CD14-positive monocyte (primary cell): Measurements from ENCODE around the gene C1orf50. TPM values are rescaled to one million over a fixed set of nuclear protein-coding genes. Genes with fewer than 3 reads are reported as not detected.

Source experiments
- DNase-seq, 3 donors: peaks; one replicate each; pipeline ENCODE4 v3.0.0-alpha.2; 2011 to 2022
- H2AFZ ChIP-seq: 2 replicates; pipeline ENCODE4 v1.6.0; 2012; ENCODE audit warnings: mild to moderate bottlenecking, low read depth, low read length, inconsistent platforms; ENCODE audit not compliant: insufficient read depth, poor library complexity, severe bottlenecking
- H3K27ac ChIP-seq, 2 donors: 1 replicate in 1 of 2; 2 replicates in 1 of 2; pipeline ENCODE4 v1.5.1; 2012 to 2013; ENCODE audit warnings: low read length in 2 of 2, control low read depth in 1 of 2, inconsistent platforms in 1 of 2, low read depth in 1 of 2, mild to moderate bottlenecking in 1 of 2
- H3K27me3 ChIP-seq, 2 donors: one replicate each; pipeline versions ENCODE4 v1.6.0 to v1.6.1; 2011 to 2013; ENCODE audit warnings: low read length in 2 of 2; ENCODE audit not compliant: control insufficient read depth in 2 of 2, insufficient read depth in 2 of 2
- H3K36me3 ChIP-seq, 2 donors: replicated peaks in 1 of 2; 1 replicate in 1 of 2; 2 replicates in 1 of 2; pipeline versions ENCODE4 v1.5.1 to v1.6.1; 2012 to 2013; ENCODE audit warnings: low read length in 2 of 2, control low read depth in 1 of 2, inconsistent platforms in 1 of 2, mild to moderate bottlenecking in 1 of 2; ENCODE audit not compliant: insufficient read depth in 2 of 2, control insufficient read depth in 1 of 2
- H3K4me1 ChIP-seq, 2 donors: 1 replicate in 1 of 2; 2 replicates in 1 of 2; pipeline versions ENCODE4 v1.5.1 to v1.6.1; 2012 to 2013; ENCODE audit warnings: low read length in 2 of 2, control low read depth in 1 of 2, inconsistent platforms in 1 of 2, mild to moderate bottlenecking in 1 of 2, moderate library complexity in 1 of 2; ENCODE audit not compliant: insufficient read depth in 2 of 2, control insufficient read depth in 1 of 2
- H3K4me2 ChIP-seq: replicated peaks from 2 replicates; pipeline ENCODE3; 2012; ENCODE audit warnings: low read length, moderate library complexity, mild to moderate bottlenecking; ENCODE audit not compliant: poor library complexity, severe bottlenecking; ENCODE audit errors: extremely low read depth
- H3K4me3 ChIP-seq, 3 experiments: fragments of 200-600 bp in 1 of 3; sonication (generic) in 1 of 3; replicated peaks in 1 of 3; 1 replicate in 2 of 3; 2 replicates in 1 of 3; pipeline ENCODE4 v1.5.1; 2011 to 2013; ENCODE audit warnings: low read length in 3 of 3, mild to moderate bottlenecking in 3 of 3, control low read depth in 2 of 3, low read depth in 2 of 3, inconsistent platforms in 1 of 3, moderate library complexity in 1 of 3
- H3K79me2 ChIP-seq: 2 replicates; pipeline ENCODE4 v1.6.0; 2012; ENCODE audit warnings: mild to moderate bottlenecking, control low read depth, inconsistent platforms, low read length, moderate library complexity; ENCODE audit not compliant: insufficient read depth
- H3K9ac ChIP-seq: 2 replicates; pipeline ENCODE4 v1.6.0; 2017; ENCODE audit warnings: low read length, mild to moderate bottlenecking; ENCODE audit not compliant: insufficient read depth, poor library complexity, severe bottlenecking
- H3K9me3 ChIP-seq, 2 donors: replicated peaks in 1 of 2; 1 replicate in 1 of 2; 2 replicates in 1 of 2; pipeline versions ENCODE4 v1.5.1 to v1.6.1; 2012 to 2013; ENCODE audit warnings: low read length in 2 of 2, control low read depth in 1 of 2; ENCODE audit not compliant: control insufficient read depth in 1 of 2, insufficient read depth in 1 of 2
- H4K20me1 ChIP-seq: 2 replicates; pipeline ENCODE4 v1.6.0; 2012; ENCODE audit warnings: mild to moderate bottlenecking, low read length, control low read depth, moderate library complexity; ENCODE audit not compliant: insufficient read depth
- H3K27ac Mint-ChIP-seq, 7 donors: one replicate each; pipeline ENCODE4 v1.8.0; 2020; ENCODE audit warnings: mild to moderate bottlenecking in 7 of 7, mixed read lengths in 7 of 7, moderate library complexity in 6 of 7, inconsistent platforms in 2 of 7
- H3K27me3 Mint-ChIP-seq, 3 donors: one replicate each; pipeline ENCODE4 v1.8.0; 2021 to 2022; ENCODE audit warnings: low read depth in 3 of 3, mild to moderate bottlenecking in 3 of 3, mixed read lengths in 3 of 3, moderate library complexity in 3 of 3, inconsistent platforms in 1 of 3
- H3K36me3 Mint-ChIP-seq, 2 donors: one replicate each; pipeline ENCODE4 v1.8.0; 2020; ENCODE audit warnings: mixed read lengths in 2 of 2, inconsistent platforms in 1 of 2, mild to moderate bottlenecking in 1 of 2
- H3K4me1 Mint-ChIP-seq: one replicate; pipeline ENCODE4 v1.8.0; 2020; ENCODE audit warnings: mild to moderate bottlenecking, mixed read lengths
- H3K4me3 Mint-ChIP-seq, 2 donors: one replicate each; pipeline ENCODE4 v1.8.0; 2020; ENCODE audit warnings: mild to moderate bottlenecking in 2 of 2, mixed read lengths in 2 of 2, moderate library complexity in 1 of 2
- H3K9me3 Mint-ChIP-seq, 7 donors: one replicate each; pipeline ENCODE4 v1.8.0; 2020 to 2022; ENCODE audit warnings: mixed read lengths in 7 of 7, mild to moderate bottlenecking in 6 of 7, moderate library complexity in 6 of 7, inconsistent platforms in 2 of 7
- WGBS: methylation state at CpG from one replicate; pipeline ENCODE4 v1.1.5; 2013; ENCODE audit warnings: missing lambda C conversion rate; ENCODE audit not compliant: insufficient coverage; 5-methylcytosine and 5-hydroxymethylcytosine counted together
- intact Hi-C, 2 donors: fragments of 100-400 bp; cut with micrococcal nuclease; formaldehyde crosslinking; loops; one replicate each; pipeline versions ENCODE4 v1.15.0 to v1.15.1; 2023
- polyA plus RNA-seq, 3 donors: library from polyadenylated mRNA; depleted of rRNA in 1 of 3; unstranded in 2 of 3; stranded (reverse) in 1 of 3; fragments of 300-500 nt in 2 of 3; fragments of >200 nt in 1 of 3; fragmentation: Illumina TruSeq in 2 of 3; gene quantifications; 1 replicate in 2 of 3; 2 replicates in 1 of 3; pipeline ENCODE4 v1.2.3, GENCODE V29; 2012 to 2021
- TF ChIP-seq, protein P1 (sequence below): fragments of 200-600 bp; IDR thresholded peaks from one replicate; pipeline ENCODE4 v1.8.0; 2022; ENCODE audit warnings: antibody characterized with exemption, mild to moderate bottlenecking

The C1orf50 gene
- polyA plus RNA-seq, 3 donors: 3.7 to 9.2 (median 4.3) TPM

DNA sequence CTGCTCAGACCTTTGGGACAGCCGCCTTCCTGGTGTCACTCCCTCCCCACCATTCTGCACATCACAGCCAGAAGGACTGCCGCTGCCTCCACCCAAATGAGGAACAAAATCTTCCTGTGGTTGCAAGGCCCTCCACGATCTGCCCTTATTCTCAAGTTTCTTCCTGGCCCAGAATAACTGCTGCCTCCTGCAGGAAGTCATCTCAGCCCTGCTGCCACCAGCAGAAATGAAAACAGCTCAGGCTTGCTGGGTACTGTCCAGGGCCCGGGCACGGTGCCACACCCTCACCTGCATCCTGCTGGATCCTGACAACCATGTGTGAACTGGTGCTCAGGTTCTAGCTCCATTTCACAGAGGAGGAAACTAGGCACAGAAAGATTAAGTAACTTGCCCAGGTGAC is 29.8 kb upstream of the C1orf50 start:
- intact Hi-C loops: no loop called here
- DNase-seq: peak; percentile 50 to 64 (median 54)
- H2AFZ ChIP-seq: peak overlapping the region; percentile 70

DNA sequence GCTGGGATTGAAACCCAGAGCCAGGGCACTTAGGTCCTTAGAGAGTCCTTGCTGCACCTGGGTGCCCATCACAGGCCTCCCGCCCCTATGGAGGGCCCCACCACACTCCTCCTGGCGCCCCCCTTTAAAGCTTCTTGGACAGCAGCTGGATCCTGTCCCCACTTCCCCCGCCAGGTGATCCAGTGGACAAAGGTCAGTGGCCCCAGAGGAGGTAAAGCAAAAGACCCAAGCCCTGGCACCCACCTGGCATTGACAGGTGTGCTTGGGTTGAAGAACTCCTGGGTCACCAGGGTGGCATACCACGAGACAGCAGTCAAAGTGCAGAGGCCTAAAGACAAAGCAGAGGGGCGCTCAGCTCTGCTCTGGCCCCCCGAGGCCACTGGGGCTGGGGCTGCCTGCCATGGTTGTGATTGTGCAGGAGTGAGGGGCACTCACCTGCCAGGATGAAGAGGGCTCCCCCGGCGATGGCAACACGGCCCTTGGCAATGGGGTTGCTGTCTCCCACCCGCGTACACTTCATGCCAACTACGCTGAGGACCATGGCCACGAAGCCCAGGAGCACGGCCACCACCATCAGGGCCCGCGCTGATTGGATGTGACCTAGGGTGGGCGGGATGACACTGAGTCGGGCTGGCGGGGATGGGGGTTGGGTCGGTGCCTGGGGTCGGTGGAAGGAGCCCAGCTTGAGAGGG is 28.9 kb upstream of the C1orf50 start:
- 96% methylated on average over 18 of the region's 21 CpGs for WGBS
- Mint-ChIP-seq H3K4me3 (no peak overlapping the region), H3K9me3 (peaks cover 0 to 3% (median 0%) of the 10 kb centered on the region in 7 donors), H3K27ac (peak overlapping the region in 3 of 7 donors; percentile 8 to 89 (median 32)), H3K27me3 (peaks cover 0 to 6% (median 1%) of the 10 kb centered on the region in 3 donors), H3K36me3 (peaks cover 0 to 5% of the 10 kb centered on the region in 2 donors), H3K4me1 (peaks cover 26% of the 10 kb centered on the region)
- TF ChIP-seq, protein P1, sequence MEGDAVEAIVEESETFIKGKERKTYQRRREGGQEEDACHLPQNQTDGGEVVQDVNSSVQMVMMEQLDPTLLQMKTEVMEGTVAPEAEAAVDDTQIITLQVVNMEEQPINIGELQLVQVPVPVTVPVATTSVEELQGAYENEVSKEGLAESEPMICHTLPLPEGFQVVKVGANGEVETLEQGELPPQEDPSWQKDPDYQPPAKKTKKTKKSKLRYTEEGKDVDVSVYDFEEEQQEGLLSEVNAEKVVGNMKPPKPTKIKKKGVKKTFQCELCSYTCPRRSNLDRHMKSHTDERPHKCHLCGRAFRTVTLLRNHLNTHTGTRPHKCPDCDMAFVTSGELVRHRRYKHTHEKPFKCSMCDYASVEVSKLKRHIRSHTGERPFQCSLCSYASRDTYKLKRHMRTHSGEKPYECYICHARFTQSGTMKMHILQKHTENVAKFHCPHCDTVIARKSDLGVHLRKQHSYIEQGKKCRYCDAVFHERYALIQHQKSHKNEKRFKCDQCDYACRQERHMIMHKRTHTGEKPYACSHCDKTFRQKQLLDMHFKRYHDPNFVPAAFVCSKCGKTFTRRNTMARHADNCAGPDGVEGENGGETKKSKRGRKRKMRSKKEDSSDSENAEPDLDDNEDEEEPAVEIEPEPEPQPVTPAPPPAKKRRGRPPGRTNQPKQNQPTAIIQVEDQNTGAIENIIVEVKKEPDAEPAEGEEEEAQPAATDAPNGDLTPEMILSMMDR: no peak
- DNase-seq: no peak
- peak overlapping the region; percentile 24 for H3K9ac ChIP-seq
- H3K4me1 ChIP-seq: peaks cover 26 to 30% of the 10 kb centered on the region in 2 donors
- H3K4me3 ChIP-seq: no peak overlapping the region
- H3K27me3 ChIP-seq: no peaks in the 10 kb centered on the region
- peak overlapping the region; percentile 62 to 69 for H3K27ac ChIP-seq
- no peaks in the 10 kb centered on the region for H3K79me2 ChIP-seq
- H2AFZ ChIP-seq: peak overlapping the region; percentile 70
- no peaks in the 10 kb centered on the region for H4K20me1 ChIP-seq
- H3K9me3 ChIP-seq: no peaks in the 10 kb centered on the region
- no peak overlapping the region for H3K4me2 ChIP-seq
- H3K36me3 ChIP-seq: no peaks in the 10 kb centered on the region
- intact Hi-C loops: no loop called here

More for the DNA sequence above, 29.8 kb upstream of the C1orf50 start:
- Histone ChIP-seq H3K4me2 (peak overlapping the region; percentile 63), H3K4me1 (peaks cover 26 to 30% of the 10 kb centered on the region in 2 donors), H3K36me3 (no peaks in the 10 kb centered on the region), H3K27me3 (no peaks in the 10 kb centered on the region), H4K20me1 (no peaks in the 10 kb centered on the region), H3K9ac (peak overlapping the region; percentile 24), H3K9me3 (no peaks in the 10 kb centered on the region), H3K4me3 (peak overlapping the region in 1 of 3 experiments; percentile 54), H3K79me2 (no peaks in the 10 kb centered on the region), H3K27ac (peak overlapping the region; percentile 62 to 69)
- Mint-ChIP-seq H3K27me3 (peaks cover 0 to 5% (median 1%) of the 10 kb centered on the region in 3 donors), H3K36me3 (peaks cover 0 to 5% of the 10 kb centered on the region in 2 donors), H3K4me1 (peaks cover 26% of the 10 kb centered on the region), H3K4me3 (peak overlapping the region; percentile 64 to 74), H3K27ac (peak overlapping the region; percentile 23 to 89 (median 84)), H3K9me3 (peaks cover 0 to 3% (median 0%) of the 10 kb centered on the region in 7 donors)
- TF ChIP-seq, protein P1: peak; percentile 2
- WGBS: 0% methylated on average over 5 of the region's 5 CpGs
